Tibial artery (tissue), 4 donors: ENCODE results near the gene HOXA7.

ENCODE experiments used
- DNase-seq, 2 donors: peaks; one replicate each; pipeline ENCODE4 v3.0.0-alpha.2; 2019
- H3K27ac ChIP-seq, 2 donors: fragments of 200-600 bp; sonication (generic) in 1 of 2; 1 replicate in 1 of 2; 2 replicates in 1 of 2; pipeline ENCODE4 v1.5.1; 2018 to 2019; ENCODE audit warnings: mild to moderate bottlenecking in 1 of 2
- H3K27me3 ChIP-seq, 2 donors: fragments of 200-600 bp; sonication (generic) in 1 of 2; one replicate each; pipeline versions ENCODE4 v1.5.1 to v1.6.0; 2016 to 2019
- H3K36me3 ChIP-seq, 3 donors: fragments of 200-600 bp; sonication (generic) in 2 of 3; one replicate each; pipeline ENCODE4 v1.5.1; 2016 to 2019; ENCODE audit warnings: mild to moderate bottlenecking in 2 of 3
- H3K4me1 ChIP-seq, 4 donors: fragments of 200-600 bp; sonication (generic) in 2 of 4; 1 replicate in 3 of 4; 2 replicates in 1 of 4; pipeline ENCODE4 v1.5.1; 2016 to 2019
- H3K4me3 ChIP-seq, 2 donors: fragments of 200-600 bp; sonication (generic) in 1 of 2; 1 replicate in 1 of 2; 2 replicates in 1 of 2; pipeline ENCODE4 v1.5.1; 2018 to 2019; ENCODE audit warnings: mild to moderate bottlenecking in 2 of 2
- H3K9me3 ChIP-seq, 3 donors: fragments of 200-600 bp; sonication (generic) in 1 of 3; one replicate each; pipeline ENCODE4 v1.5.1; 2016 to 2019
- intact Hi-C: fragments of 100-400 bp; cut with DNase I; formaldehyde crosslinking; loops from one replicate; pipeline ENCODE4 v1.15.0; 2023; ENCODE audit warnings: low total_unique reads
- TF ChIP-seq, protein P1 (sequence below), 2 experiments: fragments of 200-600 bp in 1 of 2; fragments of 450-650 bp in 1 of 2; IDR thresholded peaks; one replicate each; pipeline ENCODE4 v1.5.1; 2017 to 2019; ENCODE audit warnings: antibody characterized with exemption in 2 of 2, mild to moderate bottlenecking in 1 of 2, moderate library complexity in 1 of 2

The HOXA7 gene

DNA sequence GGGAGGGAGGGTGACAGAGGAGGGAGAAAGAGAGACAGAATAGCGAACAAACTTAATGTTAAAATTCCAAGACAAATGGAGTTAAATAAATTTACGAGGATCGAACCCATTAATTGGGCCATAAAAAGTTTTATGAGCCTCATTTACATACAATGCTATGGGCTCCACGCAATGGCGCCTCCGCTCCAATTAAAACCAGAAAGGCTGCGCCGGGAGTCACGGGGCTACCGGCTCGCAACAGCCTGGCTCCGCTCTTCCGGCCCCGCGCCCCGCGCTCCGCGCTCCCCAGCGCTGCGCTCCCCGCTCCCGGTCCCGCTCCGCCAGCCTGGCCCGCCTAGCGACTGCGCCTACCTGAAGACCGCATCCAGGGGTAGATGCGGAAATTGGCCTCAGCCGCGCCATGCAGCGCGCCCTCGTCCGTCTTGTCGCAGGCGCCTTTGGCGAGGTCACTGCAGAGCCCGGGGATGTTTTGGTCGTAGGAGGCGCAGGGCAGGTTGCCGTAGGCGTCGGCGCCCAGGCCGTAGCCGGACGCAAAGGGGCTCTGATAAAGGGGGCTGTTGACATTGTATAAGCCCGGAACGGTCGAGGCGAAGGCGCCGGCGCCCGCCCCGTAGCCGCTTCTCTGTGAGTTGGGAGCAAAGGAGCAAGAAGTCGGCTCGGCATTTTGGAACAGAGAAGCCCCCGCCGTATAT lies 513 bp downstream of the HOXA7 start:
- Histone ChIP-seq H3K9me3 (no peaks in the 10 kb centered on the region), H3K27me3 (no peaks in the 10 kb centered on the region), H3K4me1 (peaks cover 0 to 36% (median 27%) of the 10 kb centered on the region in 4 donors), H3K4me3 (peak overlapping the region; percentile 62 to 75), H3K36me3 (no peaks in the 10 kb centered on the region), H3K27ac (peak overlapping the region; percentile 78 to 84)
- DNase-seq = peak in 1 of 2 donors; percentile 77
- intact Hi-C loops = loop anchor here (5.0 kb wide), 1 partner anchor 294 kb away; the partner anchor contains the start of gene SKAP2
- TF ChIP-seq, protein P1, sequence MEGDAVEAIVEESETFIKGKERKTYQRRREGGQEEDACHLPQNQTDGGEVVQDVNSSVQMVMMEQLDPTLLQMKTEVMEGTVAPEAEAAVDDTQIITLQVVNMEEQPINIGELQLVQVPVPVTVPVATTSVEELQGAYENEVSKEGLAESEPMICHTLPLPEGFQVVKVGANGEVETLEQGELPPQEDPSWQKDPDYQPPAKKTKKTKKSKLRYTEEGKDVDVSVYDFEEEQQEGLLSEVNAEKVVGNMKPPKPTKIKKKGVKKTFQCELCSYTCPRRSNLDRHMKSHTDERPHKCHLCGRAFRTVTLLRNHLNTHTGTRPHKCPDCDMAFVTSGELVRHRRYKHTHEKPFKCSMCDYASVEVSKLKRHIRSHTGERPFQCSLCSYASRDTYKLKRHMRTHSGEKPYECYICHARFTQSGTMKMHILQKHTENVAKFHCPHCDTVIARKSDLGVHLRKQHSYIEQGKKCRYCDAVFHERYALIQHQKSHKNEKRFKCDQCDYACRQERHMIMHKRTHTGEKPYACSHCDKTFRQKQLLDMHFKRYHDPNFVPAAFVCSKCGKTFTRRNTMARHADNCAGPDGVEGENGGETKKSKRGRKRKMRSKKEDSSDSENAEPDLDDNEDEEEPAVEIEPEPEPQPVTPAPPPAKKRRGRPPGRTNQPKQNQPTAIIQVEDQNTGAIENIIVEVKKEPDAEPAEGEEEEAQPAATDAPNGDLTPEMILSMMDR (IDR thresholded peaks at IDR 0.05) = no peak

DNA sequence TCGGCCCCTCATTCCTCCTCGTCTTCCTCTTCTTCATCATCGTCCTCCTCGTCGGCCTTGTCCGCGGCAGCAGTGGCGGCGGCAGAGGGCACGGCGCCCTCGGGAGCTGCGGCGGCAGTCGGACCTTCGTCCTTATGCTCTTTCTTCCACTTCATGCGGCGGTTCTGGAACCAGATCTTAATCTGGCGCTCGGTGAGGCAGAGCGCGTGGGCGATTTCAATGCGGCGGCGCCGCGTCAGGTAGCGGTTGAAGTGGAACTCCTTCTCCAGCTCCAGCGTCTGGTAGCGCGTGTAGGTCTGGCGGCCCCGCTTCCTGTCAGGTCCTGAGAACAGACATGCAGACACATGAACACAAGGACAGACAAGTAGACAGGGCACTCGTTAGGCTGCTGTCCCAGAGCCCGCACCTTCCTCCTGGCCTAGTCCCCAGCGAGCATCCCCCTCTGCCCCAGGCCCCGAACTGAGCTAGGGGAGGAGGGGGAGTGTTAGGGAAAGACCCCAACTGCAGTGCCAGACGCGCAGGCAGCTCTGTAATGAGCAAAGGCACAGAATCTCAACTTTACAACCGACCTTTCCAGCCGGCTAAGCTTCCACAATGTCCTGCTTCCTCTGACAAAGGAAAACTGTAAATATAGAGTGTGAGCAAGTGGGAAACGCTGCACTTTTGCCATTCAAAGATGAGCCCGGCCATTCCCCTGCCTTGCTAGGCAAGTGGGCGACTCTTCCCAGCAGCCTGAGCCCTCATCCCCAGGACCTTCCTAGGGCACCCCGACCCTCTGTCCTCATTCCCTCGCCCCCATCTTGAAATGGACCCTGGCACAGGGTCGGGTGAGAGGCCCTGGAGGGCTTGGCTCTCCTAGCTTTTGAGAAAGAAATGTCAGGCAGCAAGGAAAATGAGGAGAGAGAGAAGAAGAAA lies 1.3 kb downstream of the HOXA7 start:
- intact Hi-C loops = loop anchor here (5.0 kb wide), 1 partner anchor 293 kb away; the partner anchor contains the start of gene SKAP2
- no peaks in the 10 kb centered on the region for H3K9me3 ChIP-seq
- no peaks in the 10 kb centered on the region for H3K36me3 ChIP-seq
- TF ChIP-seq, protein P1 (IDR thresholded peaks at IDR 0.05) = no peak
- H3K4me1 ChIP-seq = peaks cover 0 to 35% (median 26%) of the 10 kb centered on the region in 4 donors
- peak overlapping the region; percentile 78 to 84 for H3K27ac ChIP-seq
- no peak for DNase-seq
- H3K4me3 ChIP-seq = peak overlapping the region; percentile 62 to 75
- H3K27me3 ChIP-seq = no peaks in the 10 kb centered on the region

DNA sequence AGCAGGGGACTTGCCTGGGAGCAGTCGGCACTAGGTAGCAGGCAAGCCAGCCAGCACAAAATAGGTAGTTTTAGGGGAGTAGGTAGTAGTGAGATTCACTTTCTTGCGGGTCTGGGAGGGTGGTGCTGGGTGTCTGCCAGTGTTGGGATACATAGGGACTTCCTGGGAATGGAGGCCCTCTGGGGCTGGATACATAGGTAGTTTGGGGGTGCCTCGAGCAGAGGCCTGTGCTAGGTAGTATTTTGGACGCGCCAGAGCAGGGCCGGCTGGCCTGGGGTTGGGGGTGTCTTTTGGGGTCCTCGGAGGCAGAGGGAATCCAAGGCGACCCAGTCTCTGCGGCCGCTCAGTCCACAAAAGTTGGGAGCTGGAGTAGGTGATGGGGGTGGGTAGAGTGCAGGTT lies 2.1 kb downstream of the HOXA7 start:
- TF ChIP-seq, protein P1 (IDR thresholded peaks at IDR 0.05) = no peak
- H3K36me3 ChIP-seq = no peaks in the 10 kb centered on the region
- H3K27ac ChIP-seq = peak overlapping the region in 1 of 2 donors; percentile 84
- DNase-seq = peak in 1 of 2 donors; percentile 60
- no peaks in the 10 kb centered on the region for H3K9me3 ChIP-seq
- intact Hi-C loops = no loop called here
- peaks cover under 1 to 40% (median 32%) of the 10 kb centered on the region in 4 donors for H3K4me1 ChIP-seq
- H3K27me3 ChIP-seq = no peaks in the 10 kb centered on the region
- H3K4me3 ChIP-seq = no peak overlapping the region

DNA sequence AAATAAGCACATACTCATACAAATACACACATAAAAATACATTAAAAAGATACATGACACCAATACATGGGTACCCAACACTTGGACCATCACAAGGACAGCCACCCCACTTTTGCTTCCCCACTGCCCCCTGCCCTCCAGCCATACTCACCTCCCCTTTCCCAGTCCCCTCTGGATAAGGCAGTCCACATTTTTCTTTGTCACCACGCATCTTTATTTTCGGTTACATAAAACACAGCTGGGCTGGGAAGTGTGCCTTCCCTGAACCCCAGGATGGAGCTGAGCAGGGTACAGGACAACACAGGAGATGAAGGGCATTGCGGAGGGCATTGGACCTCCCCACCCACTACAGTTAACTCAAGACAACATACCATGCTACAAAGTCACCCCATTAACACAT lies 2.9 kb downstream of the HOXA7 start:
- intact Hi-C loops = no loop called here
- Histone ChIP-seq H3K36me3 (no peaks in the 10 kb centered on the region), H3K9me3 (no peaks in the 10 kb centered on the region), H3K27ac (peak overlapping the region; percentile 94 to 95), H3K4me3 (no peak overlapping the region), H3K27me3 (no peaks in the 10 kb centered on the region), H3K4me1 (peaks cover 9 to 47% (median 40%) of the 10 kb centered on the region in 4 donors)
- DNase-seq = no peak
- TF ChIP-seq, protein P1 (IDR thresholded peaks at IDR 0.05) = no peak

DNA sequence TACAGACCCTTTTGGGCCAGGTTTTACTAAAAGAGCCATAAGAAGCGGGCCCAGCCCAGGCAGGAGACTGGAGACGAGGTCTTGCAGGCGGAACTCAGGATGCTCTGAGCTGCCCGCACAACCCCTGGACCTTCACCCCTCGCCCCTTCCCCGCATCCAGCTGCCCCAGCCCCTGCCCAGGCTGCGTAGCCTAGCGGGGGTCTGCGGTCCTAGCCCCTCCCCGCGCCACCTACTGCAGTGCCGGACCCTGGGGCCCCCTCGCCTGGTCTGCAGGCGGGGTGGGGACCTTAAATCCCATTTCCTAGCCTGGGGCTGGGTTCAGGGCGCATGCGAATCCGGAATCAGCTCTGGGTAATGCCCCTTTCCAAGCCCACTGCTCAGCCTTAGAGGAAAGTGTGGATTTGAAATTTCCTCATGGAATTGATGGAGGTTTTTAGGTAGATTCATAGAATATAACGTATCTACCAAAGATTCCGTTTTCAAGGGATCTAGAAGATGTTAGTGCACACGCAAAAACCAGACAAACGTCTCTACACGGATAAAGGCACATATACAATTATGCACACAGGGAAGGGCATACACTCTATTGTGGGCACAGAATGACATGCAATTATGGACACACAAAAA lies 3.5 kb downstream of the HOXA7 start:
- DNase-seq = no peak
- intact Hi-C loops = no loop called here
- peak overlapping the region; percentile 94 to 95 for H3K27ac ChIP-seq
- peak overlapping the region; percentile 66 to 78 for H3K4me3 ChIP-seq
- H3K9me3 ChIP-seq = no peaks in the 10 kb centered on the region
- no peaks in the 10 kb centered on the region for H3K36me3 ChIP-seq
- no peaks in the 10 kb centered on the region for H3K27me3 ChIP-seq
- H3K4me1 ChIP-seq = peaks cover 10 to 52% (median 45%) of the 10 kb centered on the region in 4 donors
- TF ChIP-seq, protein P1 (IDR thresholded peaks at IDR 0.05) = no peak
